Effector CD4-positive, alpha-beta T cell (primary cell): ENCODE results near the gene TFPT.

Source experiments
- DNase-seq: peaks from one replicate; pipeline ENCODE4 v3.0.0-alpha.2; 2020

Gene TFPT

GRCh38 chr19:54069470-54069869 is 46.0 kb downstream of the TFPT start:
- DNase-seq = no peak

DNA sequence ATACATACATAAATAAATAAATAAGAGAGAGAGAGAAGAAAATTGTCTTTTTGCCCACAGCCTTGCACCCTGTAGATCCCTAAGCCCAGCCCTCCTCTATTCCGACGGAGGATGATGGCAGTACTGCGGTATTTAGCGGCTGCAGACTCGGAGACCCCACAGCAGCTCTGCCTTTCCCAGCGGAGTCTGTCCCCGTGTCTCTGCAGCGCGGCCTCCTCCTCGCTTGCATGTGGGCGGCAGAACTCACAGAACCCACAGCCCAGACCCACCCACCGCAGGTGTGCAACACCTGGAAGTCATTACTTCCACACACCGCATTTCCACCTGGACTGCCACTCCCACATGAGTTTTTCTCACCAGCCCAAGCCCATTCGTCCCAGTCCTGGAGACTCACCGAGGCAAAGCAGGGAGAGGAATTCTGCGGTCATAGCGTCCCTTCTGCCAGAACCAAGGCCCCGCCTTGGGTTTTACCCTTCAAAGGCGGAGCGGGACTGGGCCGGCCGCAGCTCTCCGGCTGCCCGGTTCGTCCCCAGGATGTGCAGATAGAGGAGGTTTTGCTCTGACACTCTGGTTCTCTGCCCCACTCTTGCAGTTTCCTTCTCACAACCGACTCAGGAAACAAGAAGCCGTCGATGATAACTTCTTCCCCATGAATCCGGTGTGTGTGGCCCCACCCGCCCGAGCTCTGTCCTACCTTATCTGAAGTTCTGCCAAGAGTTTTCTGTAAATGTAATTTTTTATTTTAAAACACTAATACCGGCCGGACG is 51.9 kb downstream of the TFPT start, which contains the start of gene VSTM1:
VSTM1 (minus strand) TSS at position 548 of the 767 bp plus-strand sequence; CDS start at position 428, 120 bp downstream.
- no peak for DNase-seq

- no peak for DNase-seq
These were observed 52.8 kb downstream of the TFPT start for GRCh38 chr19:54062643-54063042.
